Stromal cell of bone marrow (primary cell): Measurements from ENCODE around the gene SRGAP2B.
"Not testable (repeated sequence)": the region's sequence is repeated elsewhere in the genome, so short reads cannot be mapped to it uniquely, and the experiment has no call there.

Experiments used
- DNase-seq: peaks from one replicate; pipeline ENCODE4 v3.0.0-alpha.2; 2012; ENCODE audit warnings: low read depth

Gene SRGAP2B

DNA sequence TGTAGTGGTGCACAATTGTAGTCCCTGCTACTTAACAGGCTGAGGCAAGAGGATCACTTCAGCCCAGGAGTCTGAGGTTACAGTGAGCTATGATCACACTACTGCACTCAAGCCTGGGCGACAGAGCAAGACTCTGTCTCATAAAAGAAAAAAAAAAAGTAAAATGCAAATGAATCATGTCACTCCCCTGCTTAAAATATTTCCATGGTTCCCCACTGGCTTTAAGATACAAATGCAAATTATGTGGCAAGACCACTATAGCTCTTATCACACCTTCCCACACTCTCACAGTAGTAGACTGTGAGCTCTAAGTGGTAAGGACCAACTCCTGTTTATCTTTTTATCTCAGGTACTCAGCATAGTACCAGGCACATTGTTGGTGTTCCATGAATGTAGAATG is 53.6 kb downstream of the SRGAP2B start:
- not testable (repeated sequence) for DNase-seq

GRCh38 chr1:145036019-145036418 is 59.1 kb downstream of the SRGAP2B start:
- not testable (repeated sequence) for DNase-seq

DNA sequence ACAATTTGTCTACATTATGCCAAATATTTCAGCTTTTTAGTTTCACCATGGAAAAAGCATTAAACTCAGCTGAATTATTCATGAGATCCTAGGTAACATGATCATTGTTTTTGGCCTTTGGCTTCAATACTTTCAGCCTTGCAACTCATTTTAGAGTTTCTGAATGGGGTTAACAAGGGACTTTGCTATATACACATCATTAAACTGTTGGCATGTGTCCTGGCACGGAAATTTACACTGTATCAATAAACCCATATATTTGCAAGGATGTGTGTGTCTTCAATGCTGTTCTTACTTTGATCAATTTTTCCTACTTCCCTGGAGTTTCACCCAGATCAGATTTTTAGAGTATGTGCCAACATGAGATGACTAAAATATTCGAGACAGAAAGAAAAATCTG is 61.6 kb downstream of the SRGAP2B start:
- DNase-seq = not testable (repeated sequence)

DNA sequence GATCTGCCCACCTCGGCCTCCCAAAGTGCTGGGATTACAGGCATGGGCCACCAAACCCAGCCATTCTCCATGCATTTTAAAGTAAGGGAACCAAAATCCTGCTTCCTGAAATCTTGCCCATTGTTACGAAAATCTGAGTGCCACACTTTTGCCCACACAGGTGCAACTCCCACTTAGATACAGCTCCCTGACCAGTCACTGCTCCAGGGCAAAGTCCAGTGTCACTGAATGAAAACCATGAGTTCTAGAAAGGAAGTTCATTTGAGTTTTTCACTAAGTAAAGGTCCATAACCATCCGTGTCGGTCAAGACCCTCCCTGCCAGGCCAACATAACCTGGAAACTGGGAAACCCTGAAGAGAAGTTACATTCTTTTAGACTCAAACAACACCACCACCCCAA is 67.9 kb downstream of the SRGAP2B start:
- DNase-seq = not testable (repeated sequence)

DNA sequence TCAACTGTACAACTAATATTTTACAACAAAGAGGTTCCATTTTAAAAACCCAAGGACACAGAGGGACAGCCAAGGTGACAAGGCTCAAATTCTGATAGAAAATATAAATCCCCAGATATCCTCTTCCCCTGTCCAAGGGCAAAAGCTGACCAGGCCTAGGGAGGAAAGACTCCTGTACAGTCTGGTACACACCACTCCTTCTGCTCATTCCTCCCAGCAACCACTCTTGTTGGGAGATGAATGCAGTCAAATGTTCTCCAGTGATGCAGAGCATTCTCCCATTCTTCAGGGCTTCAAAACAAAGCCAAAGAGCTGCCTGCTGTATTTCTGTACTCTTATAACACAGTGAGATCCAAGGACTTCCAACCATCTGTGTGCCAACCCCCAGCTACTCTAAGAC is 69.8 kb downstream of the SRGAP2B start:
- not testable (repeated sequence) for DNase-seq

DNA sequence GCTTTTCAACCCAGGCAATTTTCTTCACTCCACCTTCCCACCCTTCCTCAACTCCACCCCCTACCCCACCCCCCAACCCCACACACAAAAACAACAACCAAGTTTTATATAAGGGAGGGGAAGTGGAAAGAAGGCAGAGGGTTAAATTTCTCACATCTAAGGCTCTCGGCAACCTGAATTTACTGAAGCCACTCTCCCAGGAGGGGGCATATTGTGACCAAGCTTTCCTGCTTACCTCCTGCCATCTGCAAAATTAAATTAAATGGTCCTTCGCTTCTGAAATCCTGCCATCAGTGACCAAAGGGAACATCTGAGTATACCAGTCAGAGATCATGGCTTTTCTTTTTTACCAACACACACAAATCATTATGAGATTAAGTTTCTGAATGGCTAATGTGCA is 72.9 kb downstream of the SRGAP2B start:
- DNase-seq = not testable (repeated sequence)

GRCh38 chr1:145021749-145022148 is 73.4 kb downstream of the SRGAP2B start:
- not testable (repeated sequence) for DNase-seq

- not testable (repeated sequence) for DNase-seq
These were observed 75.4 kb downstream of the SRGAP2B start for GRCh38 chr1:145019709-145020108.

DNA sequence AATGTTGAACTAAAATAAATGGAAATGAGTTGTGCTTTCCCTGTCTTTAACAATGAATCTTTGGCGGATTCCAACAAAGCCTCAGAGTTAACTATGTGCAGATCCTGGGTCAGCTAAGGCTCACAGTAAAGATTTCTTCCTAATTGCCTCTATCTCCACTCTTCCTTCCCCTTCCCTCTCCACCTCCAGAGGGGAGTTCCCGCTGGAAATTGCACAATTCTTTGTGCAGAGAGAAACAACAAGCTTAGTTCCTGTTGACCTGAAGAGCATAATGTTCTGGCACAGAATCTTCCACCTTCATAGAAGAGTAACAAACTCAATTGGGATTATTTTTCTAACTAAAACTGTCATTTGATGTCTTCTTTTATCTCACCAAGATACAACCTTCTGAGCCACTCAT is 77.4 kb downstream of the SRGAP2B start:
- DNase-seq = not testable (repeated sequence)

DNA sequence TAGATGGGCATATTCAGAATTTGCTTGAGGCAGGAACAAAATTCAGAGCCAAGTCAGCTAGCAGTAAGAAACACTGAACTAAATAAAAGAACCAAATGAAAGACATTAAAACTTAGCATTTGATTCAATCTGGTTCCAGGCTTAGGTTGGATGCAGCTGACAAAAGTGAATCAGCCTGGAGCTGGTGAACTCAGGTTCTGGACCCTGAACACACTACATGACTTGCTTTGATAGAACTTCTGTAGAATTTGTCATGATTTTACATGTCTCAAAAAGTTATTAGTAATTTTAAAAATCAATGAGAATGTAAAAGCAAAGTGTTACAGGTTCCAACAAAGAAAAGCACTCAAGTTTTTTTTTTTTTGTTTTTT is 78.7 kb downstream of the SRGAP2B start:
- not testable (repeated sequence) for DNase-seq

DNA sequence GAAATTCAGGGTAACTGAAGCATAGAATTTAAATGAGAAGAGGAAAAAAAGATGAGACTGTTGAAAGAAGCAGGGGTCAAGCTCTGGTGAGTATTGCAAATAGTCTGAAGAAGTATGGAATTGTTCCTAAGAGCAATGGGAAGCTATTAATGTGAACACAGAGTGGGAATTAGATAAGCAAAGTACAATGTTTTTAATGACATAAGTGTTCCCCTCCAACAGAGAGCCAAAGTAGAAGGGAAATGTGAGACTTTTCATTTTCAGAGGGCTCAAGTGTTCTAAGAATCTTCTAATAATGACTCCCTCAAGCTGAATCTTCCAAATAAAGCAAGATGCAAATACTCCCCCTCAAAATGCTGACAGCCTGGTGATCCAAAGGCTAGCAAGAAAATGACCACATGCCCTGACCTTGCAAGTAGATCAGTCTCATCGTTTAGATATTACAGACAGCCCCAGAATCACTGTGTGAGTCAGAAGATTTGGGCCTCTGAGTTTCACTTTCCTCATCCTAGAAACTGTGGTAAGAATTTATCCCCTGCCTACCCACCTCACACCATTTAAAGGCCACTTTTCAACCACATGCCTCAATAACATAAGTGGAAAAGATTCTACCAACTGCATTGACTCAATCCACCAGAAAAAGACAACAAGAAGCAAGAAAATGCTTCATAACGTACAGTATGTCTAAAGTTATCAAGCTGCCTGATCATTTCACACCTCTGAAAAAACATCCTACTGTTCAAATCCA is 79.2 kb downstream of the SRGAP2B start:
- not testable (repeated sequence) for DNase-seq

DNA sequence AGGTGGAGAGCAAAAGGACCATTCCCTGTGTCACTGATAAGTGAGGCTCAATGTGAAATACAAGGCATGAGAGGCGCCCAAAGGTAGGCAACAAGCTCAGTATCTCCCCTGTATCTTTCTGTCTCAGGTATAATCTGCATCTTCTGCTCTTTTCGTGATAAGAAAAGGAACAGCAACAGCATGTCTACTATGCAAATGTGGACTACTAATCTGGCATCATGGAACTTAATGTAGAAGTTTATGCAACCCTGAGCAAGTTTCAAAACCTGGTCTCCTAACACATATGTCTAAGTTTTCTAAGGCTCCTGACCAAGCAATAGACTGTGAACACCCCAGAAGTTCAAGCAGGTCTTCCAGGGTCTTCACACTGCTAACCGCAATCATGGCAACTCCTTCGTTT is 81.8 kb downstream of the SRGAP2B start:
- DNase-seq = not testable (repeated sequence)

- DNase-seq = not testable (repeated sequence)
These were observed 83.3 kb downstream of the SRGAP2B start for GRCh38 chr1:145011811-145012210.

DNA sequence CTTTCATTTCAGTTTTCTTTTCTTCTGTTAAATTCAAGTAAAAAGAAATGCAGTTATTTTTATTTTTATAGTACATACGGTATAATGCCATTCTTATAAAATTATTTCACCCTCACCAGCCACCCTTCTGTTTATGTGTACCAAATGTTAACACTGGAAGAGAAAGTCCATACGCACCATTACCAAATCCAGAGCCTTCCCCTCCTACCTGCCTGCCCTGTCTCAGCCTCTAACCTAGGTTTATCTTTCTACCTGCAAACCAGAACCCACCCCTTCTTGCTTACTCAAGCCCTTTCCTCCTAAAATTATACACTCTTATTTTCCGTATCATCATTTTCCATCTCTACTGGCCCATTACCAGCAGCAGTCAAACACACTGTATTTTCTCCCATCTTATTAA is 84.5 kb downstream of the SRGAP2B start:
- DNase-seq = not testable (repeated sequence)

GRCh38 chr1:145009928-145010327 is 85.2 kb downstream of the SRGAP2B start:
- not testable (repeated sequence) for DNase-seq

DNA sequence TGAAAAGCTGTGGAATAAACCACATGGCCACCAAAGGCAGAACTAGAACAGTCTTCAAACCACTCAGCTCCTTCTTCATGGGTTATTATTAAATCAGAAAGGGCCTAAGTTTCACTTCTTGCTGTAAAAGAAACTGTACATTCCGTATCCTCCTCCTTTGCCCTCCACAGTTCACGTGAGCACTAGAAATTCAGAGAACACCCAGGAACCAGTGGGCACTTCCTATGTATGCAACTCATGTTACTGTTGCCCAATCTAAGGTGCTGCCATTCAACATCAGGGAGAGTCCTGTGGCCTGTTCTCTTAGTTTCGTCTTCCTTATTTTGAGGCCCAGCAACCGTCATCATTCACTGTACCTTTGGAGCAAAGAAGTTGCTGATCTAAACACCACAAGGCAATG is 86.7 kb downstream of the SRGAP2B start:
- not testable (repeated sequence) for DNase-seq

GRCh38 chr1:145005142-145005541 is 90.0 kb downstream of the SRGAP2B start:
- not testable (repeated sequence) for DNase-seq

- DNase-seq = not testable (repeated sequence)
These were observed 93.7 kb downstream of the SRGAP2B start for GRCh38 chr1:145001381-145001780.

GRCh38 chr1:145000743-145001326 is 94.3 kb downstream of the SRGAP2B start:
- not testable (repeated sequence) for DNase-seq

DNA sequence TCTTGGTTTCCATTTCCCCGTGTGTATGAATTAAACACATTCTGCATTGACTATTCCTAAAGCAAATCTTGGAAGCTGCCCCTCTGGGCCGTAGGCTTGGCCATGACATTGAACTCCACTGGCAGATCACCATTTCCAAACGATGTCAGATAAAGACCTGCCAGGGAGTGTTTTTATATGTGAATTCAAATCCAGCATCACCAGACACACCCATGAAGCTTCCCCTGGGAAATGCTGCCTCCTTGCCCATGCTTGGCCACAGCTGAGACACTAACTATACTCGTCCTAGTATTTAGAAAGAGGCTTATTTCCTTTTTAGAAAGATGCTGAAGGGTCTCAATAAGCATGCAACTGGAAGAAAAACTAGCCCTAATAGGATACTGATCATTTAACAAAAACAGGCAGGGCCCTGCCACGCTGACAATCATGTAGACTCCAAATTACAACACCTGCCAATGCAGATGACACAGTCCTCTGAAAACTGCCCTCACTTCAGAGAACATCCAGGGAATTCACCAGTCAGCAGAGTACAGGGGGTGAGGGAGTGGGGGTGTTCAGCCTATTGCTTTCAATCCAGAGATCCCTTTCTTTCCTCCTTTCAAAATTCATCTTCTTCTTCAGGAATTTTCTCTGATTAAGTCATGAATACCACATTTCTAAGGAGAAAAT is 94.9 kb downstream of the SRGAP2B start:
- not testable (repeated sequence) for DNase-seq

GRCh38 chr1:144998981-144999273 is 96.2 kb downstream of the SRGAP2B start:
- DNase-seq = not testable (repeated sequence)

DNA sequence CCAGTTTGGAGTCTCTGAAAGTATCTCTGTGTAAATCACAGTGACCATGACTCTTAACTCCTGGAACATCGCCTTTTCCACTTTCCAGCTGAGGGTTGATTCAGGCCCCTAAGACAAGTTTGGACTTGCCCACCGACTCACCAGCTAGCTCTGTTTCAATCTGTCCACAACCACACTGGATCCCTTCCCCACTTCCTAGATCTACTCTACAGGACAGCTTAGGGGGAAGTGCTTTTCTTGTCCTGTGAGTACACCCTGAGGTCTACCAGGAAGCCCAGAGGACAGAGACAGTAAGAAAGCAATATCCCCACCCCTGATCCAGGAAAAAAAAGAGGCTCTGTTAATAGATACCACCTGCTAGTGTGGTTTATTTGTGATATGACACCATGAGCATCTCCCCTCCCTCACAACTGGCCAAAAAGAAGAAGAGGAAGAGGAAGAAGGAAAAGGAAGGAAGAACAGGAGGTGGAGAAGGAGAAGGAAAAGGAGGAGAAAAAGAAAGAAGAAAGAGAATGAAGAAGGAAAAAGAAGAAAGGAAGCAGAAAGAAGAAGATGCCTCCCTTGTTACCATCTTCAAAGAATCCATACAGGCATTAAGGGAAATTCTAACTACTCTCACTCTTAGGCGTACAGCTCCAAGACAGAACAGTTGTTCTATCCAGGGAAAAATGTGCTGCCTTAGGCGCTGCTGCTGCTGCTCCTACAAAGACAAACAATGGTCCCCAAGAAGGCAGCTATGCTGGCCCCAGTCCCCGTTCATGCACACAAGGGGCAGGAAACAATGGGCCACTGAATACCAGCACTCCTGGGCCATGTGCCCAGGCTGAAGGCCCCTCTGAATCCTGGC is 96.8 kb downstream of the SRGAP2B start:
- DNase-seq = not testable (repeated sequence)
